SK-N-MC (cell line): ENCODE data around the gene NUAK1.

Source experiments
- DNase-seq: peaks from one replicate; pipeline ENCODE4 v3.0.0-alpha.2; 2011; ENCODE audit warnings: low read depth, low spot score
- H3K27ac ChIP-seq: fragments of 200-600 bp; sonication (generic); 2 replicates; pipeline ENCODE4 v1.5.1; 2016; ENCODE audit warnings: mixed run types
- H3K36me3 ChIP-seq: fragments of 200-600 bp; sonication (generic); 2 replicates; pipeline ENCODE4 v1.6.1; 2017; ENCODE audit warnings: antibody characterized with exemption, low read length, mixed read lengths; ENCODE audit not compliant: insufficient read depth
- H3K4me3 ChIP-seq: fragments of 200-600 bp; sonication (generic); 2 replicates; pipeline ENCODE4 v1.5.1; 2016
- H3K9ac ChIP-seq: fragments of 200-600 bp; sonication (generic); 2 replicates; pipeline ENCODE4 v1.8.0; 2017; ENCODE audit warnings: mixed run types, mixed read lengths; ENCODE audit not compliant: insufficient read length
- H3K9me3 ChIP-seq: fragments of 200-600 bp; sonication (generic); 2 replicates; pipeline ENCODE4 v1.6.1; 2017; ENCODE audit warnings: low read depth, mild to moderate bottlenecking, antibody characterized with exemption, low read length, moderate library complexity, mixed read lengths
- EZH2 ChIP-seq: fragments of 200-600 bp; sonication (generic); IDR thresholded peaks from one replicate; pipeline ENCODE4 v1.6.1; 2017; ENCODE audit warnings: antibody characterized with exemption
- FOXP2 ChIP-seq: optimal IDR thresholded peaks from 2 replicates; pipeline ENCODE3; 2011; ENCODE audit warnings: mild to moderate bottlenecking, moderate library complexity; ENCODE audit not compliant: insufficient read depth; ENCODE audit errors: extremely low read length, control extremely low read depth
- POLR2AphosphoS5 ChIP-seq: IDR thresholded peaks from 2 replicates; pipeline ENCODE4 v1.6.1; 2012; ENCODE audit warnings: mild to moderate bottlenecking, low read depth, low read length, borderline replicate concordance

Gene NUAK1

DNA sequence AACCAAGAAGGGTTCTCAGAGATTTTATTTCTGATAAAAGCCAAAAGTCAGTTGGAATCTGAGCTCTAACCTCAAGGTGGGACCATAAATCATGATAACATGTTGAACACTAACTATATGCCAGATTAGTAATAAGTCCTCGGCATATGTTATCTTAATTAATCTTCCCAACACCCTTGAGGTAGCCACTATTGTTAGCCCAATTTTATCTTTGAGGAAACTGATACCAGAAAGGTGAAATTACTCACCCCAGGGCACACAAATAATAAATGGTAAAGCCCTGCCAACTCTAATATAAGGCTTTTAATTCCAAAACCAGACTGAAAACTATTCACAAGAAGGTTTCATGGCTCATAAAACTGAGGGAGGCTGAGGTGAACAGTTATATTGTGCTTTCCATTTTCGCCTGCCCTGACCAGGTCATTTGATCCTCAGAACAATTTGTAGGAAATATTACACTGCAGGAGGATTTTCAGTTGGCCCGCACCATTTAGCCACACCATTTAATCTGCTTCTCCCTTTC is 16.1 kb upstream of the NUAK1 start:
- no peak overlapping the region for H3K27ac ChIP-seq
- no peak for TF ChIP-seq POLR2AphosphoS5
- TF ChIP-seq FOXP2: no peak
- no peak for TF ChIP-seq EZH2

DNA sequence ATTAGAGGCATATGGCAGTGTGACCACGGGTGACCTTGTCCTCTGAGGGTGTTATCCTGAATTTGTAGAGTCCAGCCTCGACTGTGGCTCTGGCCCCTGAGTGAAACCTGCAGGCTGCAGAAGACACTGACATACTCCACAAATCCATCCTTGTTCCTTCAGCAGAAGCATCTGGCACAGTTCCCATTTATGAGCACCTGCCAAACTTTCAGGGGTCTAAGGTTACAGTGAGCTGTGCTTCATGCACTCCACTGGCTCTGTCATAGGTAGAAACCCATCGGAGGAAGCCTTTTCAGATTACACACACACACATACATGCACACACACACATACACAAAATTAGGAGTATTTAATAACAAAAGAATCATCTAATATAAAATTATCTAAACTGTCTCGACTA is 13.6 kb upstream of the NUAK1 start:
- no peak overlapping the region for H3K4me3 ChIP-seq
- no peaks in the 10 kb centered on the region for H3K9me3 ChIP-seq
- H3K36me3 ChIP-seq: no peaks in the 10 kb centered on the region
- TF ChIP-seq FOXP2: no peak
- TF ChIP-seq EZH2: no peak
- no peak for TF ChIP-seq POLR2AphosphoS5
- no peak overlapping the region for H3K27ac ChIP-seq
- H3K9ac ChIP-seq: no peak overlapping the region
- DNase-seq: no peak

More for the DNA sequence above, 16.1 kb upstream of the NUAK1 start:
- H3K36me3 ChIP-seq: no peaks in the 10 kb centered on the region
- H3K9ac ChIP-seq: no peak overlapping the region
- H3K4me3 ChIP-seq: no peak overlapping the region
- DNase-seq: no peak
- H3K9me3 ChIP-seq: no peaks in the 10 kb centered on the region

DNA sequence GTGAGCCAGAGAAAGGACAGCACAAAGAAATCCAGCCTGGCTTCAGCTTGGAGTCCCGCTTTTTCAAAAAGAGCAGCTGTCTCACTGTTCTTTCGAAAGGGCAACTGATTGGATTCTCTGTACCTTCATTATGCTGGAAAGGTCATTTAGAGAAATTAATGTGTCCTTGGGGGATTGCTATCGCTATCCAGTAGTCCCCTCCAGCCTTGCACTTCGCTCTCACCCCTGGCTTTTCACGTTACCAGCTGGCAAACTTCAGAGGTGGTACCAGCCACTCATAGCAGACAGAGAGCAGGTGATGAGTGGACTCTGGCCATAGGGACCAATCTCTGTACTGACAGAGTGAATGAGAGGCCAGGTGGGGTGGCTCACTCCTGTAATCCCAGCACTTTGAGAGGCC is 11.8 kb upstream of the NUAK1 start:
- TF ChIP-seq POLR2AphosphoS5 (no peak), FOXP2 (no peak), EZH2 (no peak)
- H3K9me3 ChIP-seq: no peaks in the 10 kb centered on the region
- no peak overlapping the region for H3K9ac ChIP-seq
- DNase-seq: no peak
- no peak overlapping the region for H3K4me3 ChIP-seq
- H3K27ac ChIP-seq: no peak overlapping the region
- H3K36me3 ChIP-seq: no peaks in the 10 kb centered on the region

DNA sequence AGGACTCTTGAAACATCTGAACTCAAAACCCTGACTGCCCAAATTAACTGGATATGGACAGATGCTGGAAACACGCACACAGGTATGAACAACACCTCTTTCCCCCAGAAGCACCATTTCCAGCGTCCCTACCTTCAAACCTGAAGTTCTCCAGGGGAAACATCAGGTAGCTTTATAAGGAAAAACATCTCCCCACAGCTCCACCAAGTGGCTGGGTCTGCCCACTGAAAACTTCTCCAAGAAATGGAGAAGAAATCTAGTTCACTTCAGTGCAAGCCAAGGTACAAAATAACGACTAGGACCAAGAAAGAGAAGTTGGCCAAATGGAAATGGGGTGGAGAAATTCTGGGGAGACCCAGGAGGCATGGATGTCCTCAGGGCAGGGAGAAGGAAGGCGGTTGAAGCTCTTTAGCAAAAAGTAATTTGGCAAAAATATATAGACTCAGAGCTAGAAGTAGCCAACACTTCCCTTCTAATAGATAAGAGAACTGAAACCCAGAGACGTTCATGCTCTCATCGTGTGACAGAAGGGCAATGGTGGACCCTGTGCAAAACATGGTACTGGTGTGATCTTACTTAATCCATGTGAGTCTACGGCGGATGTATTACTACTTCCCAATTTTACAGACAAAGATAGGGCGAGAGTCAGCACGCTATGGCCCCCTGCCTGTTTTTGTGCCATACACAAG is 10.5 kb upstream of the NUAK1 start:
- H3K4me3 ChIP-seq: no peak overlapping the region
- no peak overlapping the region for H3K27ac ChIP-seq
- H3K9ac ChIP-seq: no peak overlapping the region
- TF ChIP-seq EZH2 (no peak), FOXP2 (no peak), POLR2AphosphoS5 (no peak)
- DNase-seq: no peak
- H3K36me3 ChIP-seq: no peaks in the 10 kb centered on the region
- no peaks in the 10 kb centered on the region for H3K9me3 ChIP-seq

DNA sequence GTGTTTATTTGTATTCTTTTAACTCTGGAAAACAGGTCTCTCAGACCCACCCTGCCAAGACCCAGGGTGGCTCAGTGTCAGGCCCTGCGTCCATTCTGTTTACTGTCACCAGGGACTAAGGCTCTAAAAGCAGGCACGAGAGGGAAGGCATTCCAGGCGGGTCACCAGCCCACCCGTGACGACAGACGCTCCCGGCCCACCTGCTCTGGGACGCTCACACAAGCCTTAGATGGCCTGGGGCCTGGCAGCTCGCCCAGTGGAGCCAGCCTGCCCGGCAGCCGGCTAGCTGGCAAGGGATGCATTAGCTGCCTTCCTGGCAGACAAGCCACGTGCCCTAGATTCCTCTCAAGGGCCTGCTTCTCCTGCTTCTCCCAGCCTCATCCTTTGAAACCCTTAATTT is 9.2 kb upstream of the NUAK1 start:
- no peak overlapping the region for H3K27ac ChIP-seq
- no peak overlapping the region for H3K9ac ChIP-seq
- no peak overlapping the region for H3K4me3 ChIP-seq
- TF ChIP-seq FOXP2 (no peak), POLR2AphosphoS5 (no peak), EZH2 (no peak)
- H3K36me3 ChIP-seq: no peaks in the 10 kb centered on the region
- DNase-seq: no peak
- H3K9me3 ChIP-seq: no peaks in the 10 kb centered on the region

DNA sequence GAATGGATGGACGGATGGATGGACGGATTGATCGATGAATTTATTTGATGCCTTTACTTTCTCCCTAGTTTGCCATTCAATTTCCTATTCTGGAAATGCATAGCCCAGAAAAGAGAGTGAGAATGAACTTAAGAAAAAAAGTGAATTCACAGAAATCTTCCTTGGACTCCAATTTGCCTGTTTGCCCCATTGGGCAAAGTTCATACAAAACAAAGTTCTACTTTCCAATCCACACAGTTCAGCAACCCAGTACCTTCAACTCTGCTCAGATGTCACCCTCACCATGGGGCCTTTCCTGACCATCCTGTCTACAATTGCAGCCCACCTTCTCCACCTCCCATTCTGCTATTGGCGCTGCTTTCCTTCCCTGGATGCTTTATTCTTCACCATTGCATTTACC is 8.2 kb upstream of the NUAK1 start:
- H3K9ac ChIP-seq: no peak overlapping the region
- H3K36me3 ChIP-seq: no peaks in the 10 kb centered on the region
- H3K27ac ChIP-seq: no peak overlapping the region
- TF ChIP-seq FOXP2: no peak
- no peak for TF ChIP-seq EZH2
- DNase-seq: no peak
- H3K9me3 ChIP-seq: no peaks in the 10 kb centered on the region
- no peak overlapping the region for H3K4me3 ChIP-seq

DNA sequence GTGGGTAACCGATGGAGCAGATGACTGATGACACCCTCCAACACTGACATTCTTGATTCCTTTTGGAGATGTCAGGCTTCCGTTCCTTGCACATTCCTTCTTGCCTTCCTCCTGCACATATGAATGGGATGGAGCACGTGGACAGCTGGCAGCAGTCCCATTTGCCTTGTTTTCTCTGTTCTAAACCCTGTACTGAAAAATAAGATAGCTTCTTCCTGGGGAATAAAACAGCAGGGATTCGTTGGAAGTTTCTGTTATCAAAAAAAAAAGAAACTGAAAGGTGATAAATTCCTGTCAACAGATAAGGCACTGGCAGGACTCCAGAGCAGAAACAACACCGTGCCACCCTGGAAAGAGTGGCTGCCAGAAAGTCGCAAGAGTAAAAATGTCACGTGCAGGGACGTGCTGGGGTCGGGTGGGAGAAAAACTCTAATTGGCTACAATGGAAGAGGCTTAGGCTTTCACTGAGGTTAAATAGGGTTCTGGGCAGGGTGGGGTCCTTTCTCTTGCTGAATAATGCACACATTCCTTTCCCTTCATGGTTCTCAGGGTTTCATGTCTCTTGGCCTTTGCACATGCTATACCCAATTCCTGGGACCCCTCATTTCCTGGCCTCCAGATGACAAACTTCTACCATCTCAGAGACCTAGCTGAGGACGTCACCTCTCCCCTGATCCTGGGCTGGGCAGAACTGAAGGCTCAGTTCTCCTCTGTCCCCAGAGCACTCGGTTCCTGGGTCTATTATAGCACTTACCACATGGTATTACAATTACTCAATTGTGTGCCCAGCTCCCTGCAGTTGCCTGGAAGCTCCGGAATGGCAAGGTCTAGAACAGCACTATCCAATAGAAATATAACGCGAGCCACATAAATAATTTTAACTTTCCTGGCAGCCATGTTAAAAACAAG is 7.0 kb upstream of the NUAK1 start:
- Histone ChIP-seq H3K27ac (no peak overlapping the region), H3K9ac (no peak overlapping the region)
- DNase-seq: no peak

DNA sequence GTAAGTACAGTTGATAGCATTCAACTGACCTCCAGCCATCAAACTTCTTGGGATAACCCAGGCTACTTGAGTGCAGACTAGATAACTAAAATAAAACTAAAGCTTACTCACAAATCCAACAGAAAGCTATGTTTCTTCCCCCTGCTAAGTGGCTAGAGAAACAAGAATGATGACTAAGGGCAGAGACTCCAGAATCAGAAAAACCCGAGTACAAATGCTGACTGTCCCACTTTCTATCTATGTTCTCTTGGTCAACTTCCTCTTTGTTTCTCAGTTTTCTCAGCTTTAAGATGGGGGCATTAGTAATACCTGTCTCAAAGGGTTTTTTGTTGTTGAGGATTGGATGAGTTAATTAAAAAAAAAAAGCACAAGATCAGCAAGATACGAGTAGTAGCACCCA is 6.1 kb upstream of the NUAK1 start:
- DNase-seq: no peak
- TF ChIP-seq EZH2: no peak
- TF ChIP-seq FOXP2: no peak
- no peak for TF ChIP-seq POLR2AphosphoS5
- Histone ChIP-seq H3K36me3 (no peaks in the 10 kb centered on the region), H3K9ac (no peak overlapping the region), H3K9me3 (no peaks in the 10 kb centered on the region), H3K4me3 (no peak overlapping the region), H3K27ac (no peak overlapping the region)

More for the DNA sequence above, 7.0 kb upstream of the NUAK1 start:
- Histone ChIP-seq H3K36me3 (no peaks in the 10 kb centered on the region), H3K9me3 (no peaks in the 10 kb centered on the region), H3K4me3 (no peak overlapping the region)
- TF ChIP-seq POLR2AphosphoS5: no peak
- no peak for TF ChIP-seq EZH2
- no peak for TF ChIP-seq FOXP2
